SJSA1 (cell line): ENCODE results near the gene TNFRSF17. TPM values are rescaled to one million over a fixed set of nuclear protein-coding genes. Genes with fewer than 3 reads are reported as not detected.
"Not testable (repeated sequence)": the region's sequence is repeated elsewhere in the genome, so short reads cannot be mapped to it uniquely, and the experiment has no call there.

Experiments used
- DNase-seq, 2 experiments: peaks; one replicate each; pipeline ENCODE4 v3.0.0-alpha.2; 2015 to 2020; ENCODE audit warnings: low spot score in 2 of 2, low read depth in 1 of 2
- H3K27ac ChIP-seq: fragments of 250-450 bp; sonication (Bioruptor Pico); 2 replicates; pipeline ENCODE4 v1.5.1; 2020; ENCODE audit warnings: mild to moderate bottlenecking, moderate library complexity
- H3K27me3 ChIP-seq: fragments of 250-450 bp; sonication (Bioruptor Pico); replicated peaks from 2 replicates; pipeline ENCODE4 v1.5.1; 2020; ENCODE audit warnings: mild to moderate bottlenecking, moderate library complexity
- H3K36me3 ChIP-seq: fragments of 250-450 bp; sonication (Bioruptor Pico); 2 replicates; pipeline ENCODE4 v1.5.1; 2020; ENCODE audit warnings: mild to moderate bottlenecking
- H3K4me1 ChIP-seq: fragments of 250-450 bp; sonication (Bioruptor Pico); replicated peaks from 2 replicates; pipeline ENCODE4 v1.6.1; 2021; ENCODE audit warnings: mild to moderate bottlenecking
- H3K4me3 ChIP-seq: fragments of 250-450 bp; sonication (Bioruptor Pico); 2 replicates; pipeline ENCODE4 v1.5.1; 2020; ENCODE audit warnings: mild to moderate bottlenecking
- H3K9me3 ChIP-seq: fragments of 250-450 bp; sonication (Bioruptor Pico); replicated peaks from 2 replicates; pipeline ENCODE4 v1.5.1; 2020; ENCODE audit warnings: mild to moderate bottlenecking
- total RNA-seq: library from RNA; depleted of rRNA; stranded (reverse); fragments of >200 nt; shearing (Covaris generic); gene quantifications from 2 replicates; pipeline ENCODE4 v1.2.3, GENCODE V29; 2014

The TNFRSF17 gene
- total RNA-seq, 1 experiment from 2014 or later = not detected

DNA sequence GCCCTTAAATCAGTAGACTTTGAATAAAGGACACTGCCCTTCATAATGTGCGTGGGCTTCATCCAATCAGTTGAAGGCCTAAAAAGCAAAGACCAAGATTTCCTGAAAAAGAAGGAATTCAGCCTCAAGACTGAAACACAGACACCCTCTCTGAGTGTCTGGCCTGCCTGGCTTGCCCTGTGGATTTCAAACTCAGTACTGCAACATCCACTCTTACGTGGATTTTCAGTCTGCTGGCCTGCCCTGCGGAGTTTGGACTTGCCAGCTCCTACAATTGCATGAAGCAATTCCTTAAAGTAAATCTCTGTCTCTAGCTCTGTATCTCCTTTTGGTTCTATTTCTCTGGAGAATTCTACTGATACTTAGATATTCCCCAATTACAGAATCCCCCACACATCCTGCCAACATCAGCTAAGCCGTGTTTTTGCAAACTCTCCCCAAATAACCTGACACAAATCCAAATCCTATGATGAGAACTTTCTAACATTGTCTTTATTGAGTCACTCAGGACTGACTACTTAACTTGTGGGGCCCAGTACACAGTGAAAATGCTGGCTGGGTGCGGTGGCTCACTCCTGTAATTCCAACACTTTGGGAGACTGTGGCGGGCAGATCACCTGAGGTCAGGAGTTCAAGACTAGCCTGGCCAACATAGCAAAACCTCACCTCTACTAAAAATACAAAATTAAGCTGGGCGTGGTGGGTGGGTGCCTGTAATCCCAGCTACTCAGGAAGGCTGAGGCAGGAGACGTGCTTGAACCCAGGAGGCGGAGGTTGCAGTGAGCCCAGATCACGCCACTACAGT lies 7.2 kb upstream of the TNFRSF17 start:
- Histone ChIP-seq H3K9me3 (no peaks in the 10 kb centered on the region), H3K4me3 (no peak overlapping the region), H3K27me3 (no peaks in the 10 kb centered on the region), H3K27ac (no peak overlapping the region), H3K4me1 (peaks cover 5% of the 10 kb centered on the region), H3K36me3 (no peaks in the 10 kb centered on the region)
- DNase-seq = no peak

- not testable (repeated sequence) for H3K36me3 ChIP-seq
Measured at GRCh38 chr16:11962457-11962856, 2.6 kb upstream of the TNFRSF17 start.

DNA sequence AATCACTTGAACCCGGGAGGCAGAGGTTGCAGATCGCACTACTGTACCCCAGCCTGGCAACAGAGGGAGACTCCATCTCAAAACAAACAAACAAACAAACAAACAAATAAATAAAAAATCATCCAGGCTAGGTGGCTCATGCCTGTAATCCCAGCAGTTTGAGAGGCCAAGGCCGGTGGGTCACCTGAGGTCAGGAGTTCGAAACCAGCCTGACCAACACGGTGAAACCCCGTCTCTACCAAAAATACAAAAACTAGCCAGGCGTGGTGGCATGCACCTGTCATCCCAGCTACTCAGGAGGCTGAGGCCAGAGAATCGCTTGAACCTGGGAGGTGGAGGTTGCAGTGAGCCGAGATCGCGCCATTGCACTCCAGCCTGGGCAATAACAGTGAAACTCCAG lies 2.0 kb upstream of the TNFRSF17 start:
- not testable (repeated sequence) for H3K4me1 ChIP-seq, H3K4me3 ChIP-seq, DNase-seq, H3K9me3 ChIP-seq, H3K27ac ChIP-seq, H3K36me3 ChIP-seq, H3K27me3 ChIP-seq

More at GRCh38 chr16:11962457-11962856, 2.6 kb upstream of the TNFRSF17 start:
- not testable (repeated sequence) for H3K27me3 ChIP-seq, H3K9me3 ChIP-seq, DNase-seq, H3K4me1 ChIP-seq, H3K27ac ChIP-seq, H3K4me3 ChIP-seq

DNA sequence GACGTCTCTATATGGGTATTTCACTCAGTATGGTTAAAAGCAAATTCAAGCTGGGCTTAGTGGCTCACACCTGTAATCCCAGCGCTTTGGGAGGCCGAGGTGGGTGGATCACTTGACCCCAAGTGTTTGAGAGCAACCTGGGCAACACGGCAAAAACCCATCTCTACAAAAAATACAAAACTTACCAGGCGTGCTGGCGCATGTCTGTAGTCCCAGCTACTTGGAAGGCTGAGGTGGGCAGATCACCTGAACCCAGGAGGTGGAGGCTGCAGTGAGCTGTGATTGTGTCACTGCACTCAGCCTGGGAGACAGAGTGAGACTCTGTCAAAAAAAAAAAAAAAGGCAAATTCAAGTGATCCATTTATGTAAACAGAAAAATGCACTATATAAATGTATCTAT lies 1.3 kb upstream of the TNFRSF17 start:
- Histone ChIP-seq H3K9me3 (no peaks in the 10 kb centered on the region), H3K27me3 (no peaks in the 10 kb centered on the region), H3K4me1 (no peaks in the 10 kb centered on the region), H3K27ac (no peak overlapping the region), H3K36me3 (no peaks in the 10 kb centered on the region), H3K4me3 (no peak overlapping the region)
- no peak for DNase-seq

DNA sequence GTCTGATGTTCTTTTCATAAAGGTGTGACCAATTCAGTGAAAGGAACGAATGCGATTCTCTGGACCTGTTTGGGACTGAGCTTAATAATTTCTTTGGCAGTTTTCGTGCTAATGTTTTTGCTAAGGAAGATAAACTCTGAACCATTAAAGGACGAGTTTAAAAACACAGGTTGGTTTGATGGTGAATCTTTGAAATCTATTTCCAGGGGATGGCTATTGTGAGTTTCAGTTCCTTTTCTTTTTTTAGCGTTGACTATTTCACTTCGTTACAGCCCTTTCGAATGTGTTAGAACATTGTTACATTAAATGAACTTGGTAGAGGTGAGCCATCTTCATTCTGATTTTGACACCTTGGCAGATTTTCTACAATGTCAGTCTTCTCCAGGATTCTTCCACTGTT lies 1.2 kb downstream of the TNFRSF17 start:
- H3K4me1 ChIP-seq = no peaks in the 10 kb centered on the region
- no peaks in the 10 kb centered on the region for H3K9me3 ChIP-seq
- DNase-seq = no peak
- H3K27me3 ChIP-seq = no peaks in the 10 kb centered on the region
- H3K4me3 ChIP-seq = no peak overlapping the region
- no peaks in the 10 kb centered on the region for H3K36me3 ChIP-seq
- H3K27ac ChIP-seq = no peak overlapping the region

GRCh38 chr16:11967195-11967911 lies 2.3 kb downstream of the TNFRSF17 start:
- Histone ChIP-seq H3K4me1 (no peaks in the 10 kb centered on the region), H3K9me3 (no peaks in the 10 kb centered on the region), H3K36me3 (no peaks in the 10 kb centered on the region), H3K27me3 (no peaks in the 10 kb centered on the region), H3K27ac (no peak overlapping the region), H3K4me3 (no peak overlapping the region)
- no peak for DNase-seq

- H3K9me3 ChIP-seq = no peaks in the 10 kb centered on the region
- H3K36me3 ChIP-seq = no peaks in the 10 kb centered on the region; the same call in 1 of the 2 replicates
- no peaks in the 10 kb centered on the region for H3K27me3 ChIP-seq
- H3K4me3 ChIP-seq = no peak overlapping the region
- H3K27ac ChIP-seq = no peak overlapping the region
- H3K4me1 ChIP-seq = no peaks in the 10 kb centered on the region
- DNase-seq = no peak
Measured at GRCh38 chr16:11968577-11968976, 3.6 kb downstream of the TNFRSF17 start.

GRCh38 chr16:11970292-11970691 lies 5.3 kb downstream of the TNFRSF17 start:
- not testable (repeated sequence) for H3K4me3 ChIP-seq, H3K36me3 ChIP-seq, DNase-seq, H3K4me1 ChIP-seq, H3K27me3 ChIP-seq, H3K27ac ChIP-seq, H3K9me3 ChIP-seq

DNA sequence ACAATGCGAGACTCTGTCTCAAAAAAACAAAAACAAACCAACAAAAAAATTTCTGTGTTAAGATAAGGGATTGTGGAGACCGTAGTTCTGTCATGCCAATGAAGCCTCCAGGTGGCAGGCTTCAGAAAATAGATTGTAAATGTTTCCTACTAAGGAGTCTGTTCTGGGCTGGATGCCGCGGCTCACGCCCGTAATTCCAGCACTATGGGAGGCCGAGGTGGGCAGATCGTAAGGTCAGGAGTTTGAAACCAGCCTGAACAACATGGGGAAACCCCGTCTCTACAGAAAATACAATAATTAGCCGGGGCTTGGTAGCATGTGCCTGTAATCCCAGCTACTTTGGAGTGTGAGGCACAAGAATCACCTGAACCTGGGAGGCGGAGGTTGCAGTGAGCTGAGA lies 7.1 kb downstream of the TNFRSF17 start:
- Histone ChIP-seq H3K4me3 (no peak overlapping the region), H3K9me3 (no peaks in the 10 kb centered on the region), H3K27me3 (no peaks in the 10 kb centered on the region), H3K4me1 (peaks cover 9% of the 10 kb centered on the region), H3K36me3 (peaks cover 3% of the 10 kb centered on the region; the same call in 1 of the 2 replicates), H3K27ac (no peak overlapping the region)
- DNase-seq = no peak

DNA sequence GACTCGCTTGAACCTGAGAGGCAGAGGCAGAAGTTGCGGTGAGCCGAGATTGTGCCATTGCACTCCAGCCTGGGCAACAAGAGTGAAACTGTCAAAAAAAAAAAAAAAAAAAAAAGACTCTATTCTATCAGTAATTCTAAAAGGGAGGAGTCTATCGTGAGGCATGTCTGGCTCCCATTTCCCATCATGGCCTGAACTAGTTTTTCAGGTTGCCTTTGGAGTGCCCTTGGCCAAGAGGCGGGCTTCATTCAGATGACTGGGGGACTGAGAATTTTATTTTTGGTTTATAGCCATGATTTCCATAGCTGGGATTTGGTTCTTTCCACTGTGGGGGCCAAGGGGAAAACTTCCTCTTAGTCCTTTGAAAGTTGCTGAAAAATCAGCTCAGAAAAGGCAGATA lies 8.1 kb downstream of the TNFRSF17 start:
- Histone ChIP-seq H3K4me1 (peaks cover 19% of the 10 kb centered on the region), H3K27ac (no peak overlapping the region), H3K4me3 (no peak overlapping the region), H3K9me3 (no peaks in the 10 kb centered on the region), H3K27me3 (no peaks in the 10 kb centered on the region), H3K36me3 (peaks cover 3% of the 10 kb centered on the region; the same call in 1 of the 2 replicates)
- no peak for DNase-seq

DNA sequence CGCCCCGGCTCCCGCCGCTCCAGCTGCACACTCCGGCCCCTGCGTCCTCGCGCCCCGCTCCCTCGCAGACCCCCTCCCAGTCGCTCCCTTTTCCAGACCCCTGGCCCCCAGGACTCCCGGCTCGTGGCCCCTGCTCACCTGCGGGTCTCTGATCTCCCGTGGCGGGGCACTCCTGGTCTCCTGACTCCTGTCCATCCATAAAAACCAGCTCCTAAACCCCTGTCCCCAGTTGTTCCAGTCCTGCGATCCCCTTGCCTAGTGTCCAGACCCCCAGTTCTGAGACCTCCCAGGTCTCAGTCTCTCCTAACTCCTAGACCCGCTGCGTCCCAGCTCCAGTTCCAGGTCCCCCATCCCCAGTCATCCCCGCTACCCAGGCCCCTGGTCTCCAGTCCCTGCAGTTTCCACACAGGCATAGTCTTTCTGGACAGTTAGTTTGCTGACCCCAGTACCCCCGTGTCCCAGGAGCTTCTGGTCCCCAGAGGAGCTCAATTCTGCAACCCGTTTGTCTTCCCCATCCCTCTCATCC lies 11.9 kb downstream of the TNFRSF17 start:
- no peak overlapping the region for H3K27ac ChIP-seq
- H3K4me3 ChIP-seq = peak overlapping the region; percentile 67
- H3K36me3 ChIP-seq = peaks cover 3% of the 10 kb centered on the region; the same call in 1 of the 2 replicates
- H3K9me3 ChIP-seq = no peaks in the 10 kb centered on the region
- peaks cover 20% of the 10 kb centered on the region for H3K4me1 ChIP-seq
- H3K27me3 ChIP-seq = no peaks in the 10 kb centered on the region
- DNase-seq = no peak

DNA sequence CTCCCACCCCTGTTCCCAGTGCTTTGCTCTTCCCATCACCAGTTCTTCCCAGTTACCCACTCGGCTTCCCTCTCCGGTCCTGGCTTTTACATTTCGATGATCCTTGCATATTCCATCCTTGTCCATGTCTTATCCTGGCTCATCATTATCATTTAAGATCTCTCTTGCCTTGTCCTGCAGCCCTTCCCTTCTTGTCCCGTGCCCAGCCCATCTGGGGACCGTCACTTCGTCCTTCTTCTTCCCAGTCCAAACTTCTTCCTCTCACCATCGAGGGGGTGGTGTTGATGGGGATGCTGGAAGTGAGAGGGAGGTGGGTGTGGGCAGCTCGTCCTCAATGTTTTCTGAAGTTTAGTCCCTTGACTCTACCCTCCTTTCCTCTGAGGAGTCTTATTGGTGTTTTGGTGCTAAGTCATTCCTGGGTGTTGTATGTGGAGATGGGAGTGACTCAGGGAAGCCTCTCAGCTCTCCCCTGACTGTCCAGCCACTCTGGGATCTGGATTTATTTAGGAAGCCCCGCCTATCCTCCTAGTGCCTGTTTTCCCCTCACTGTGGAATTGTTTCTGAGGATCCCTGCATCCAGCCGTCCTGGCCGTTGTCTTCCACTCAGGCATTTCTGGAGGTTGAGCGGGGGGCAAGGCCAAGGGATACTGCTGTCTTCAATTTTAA lies 12.5 kb downstream of the TNFRSF17 start:
- H3K4me3 ChIP-seq = peak overlapping the region; percentile 67
- H3K27ac ChIP-seq = no peak overlapping the region; the same call in 1 of the 2 replicates
- H3K27me3 ChIP-seq = no peaks in the 10 kb centered on the region
- H3K9me3 ChIP-seq = no peaks in the 10 kb centered on the region
- DNase-seq = peak; percentile 48 to 55
- H3K36me3 ChIP-seq = peaks cover 3% of the 10 kb centered on the region; the same call in 1 of the 2 replicates
- H3K4me1 ChIP-seq = peaks cover 22% of the 10 kb centered on the region

DNA sequence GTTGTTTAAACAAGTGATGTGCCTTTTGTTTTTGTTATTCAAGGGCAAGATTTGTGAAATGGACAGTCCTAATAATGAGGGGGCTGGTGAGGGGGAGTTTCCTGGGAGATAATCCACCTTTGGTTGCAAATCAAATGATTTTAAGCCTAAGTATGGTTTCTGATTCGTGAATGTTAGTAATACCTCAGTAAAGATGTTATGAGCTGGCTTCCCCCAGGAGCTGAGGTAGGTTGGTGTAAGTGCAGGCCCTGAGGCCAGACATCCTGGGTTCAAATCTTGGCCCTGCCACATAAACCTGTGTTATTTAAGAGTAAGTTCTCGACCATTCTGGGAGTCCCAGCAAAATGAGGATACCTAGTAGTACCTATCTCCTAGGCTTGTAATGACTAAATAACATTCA lies 13.1 kb downstream of the TNFRSF17 start:
- H3K4me1 ChIP-seq = peaks cover 27% of the 10 kb centered on the region
- no peak for DNase-seq
- H3K36me3 ChIP-seq = peaks cover 3% of the 10 kb centered on the region; the same call in 1 of the 2 replicates
- H3K27me3 ChIP-seq = no peaks in the 10 kb centered on the region
- H3K9me3 ChIP-seq = no peaks in the 10 kb centered on the region
- H3K27ac ChIP-seq = no peak overlapping the region
- H3K4me3 ChIP-seq = no peak overlapping the region
